Astrocyte of the cerebellum (primary cell): Measurements from ENCODE around the gene SORCS3.

Experiments used
- DNase-seq: peaks from one replicate; pipeline ENCODE4 v3.0.0-alpha.2; 2011; ENCODE audit warnings: low read depth
- H3K4me3 ChIP-seq: 2 replicates; pipeline ENCODE4 v1.5.1; 2011; ENCODE audit warnings: mild to moderate bottlenecking, low read depth, low read length, moderate library complexity
- in situ Hi-C: cut with HindIII; loops from 2 replicates; pipeline ENCODE4 v1.10.0; 2017; ENCODE audit warnings: low sequenced_read_pairs
- TF ChIP-seq, protein P1 (sequence below): IDR thresholded peaks from 2 replicates; pipeline ENCODE4 v1.5.1; 2012; ENCODE audit warnings: low read length, low read depth, moderate library complexity, mild to moderate bottlenecking; ENCODE audit errors: missing control alignments

The SORCS3 gene

DNA sequence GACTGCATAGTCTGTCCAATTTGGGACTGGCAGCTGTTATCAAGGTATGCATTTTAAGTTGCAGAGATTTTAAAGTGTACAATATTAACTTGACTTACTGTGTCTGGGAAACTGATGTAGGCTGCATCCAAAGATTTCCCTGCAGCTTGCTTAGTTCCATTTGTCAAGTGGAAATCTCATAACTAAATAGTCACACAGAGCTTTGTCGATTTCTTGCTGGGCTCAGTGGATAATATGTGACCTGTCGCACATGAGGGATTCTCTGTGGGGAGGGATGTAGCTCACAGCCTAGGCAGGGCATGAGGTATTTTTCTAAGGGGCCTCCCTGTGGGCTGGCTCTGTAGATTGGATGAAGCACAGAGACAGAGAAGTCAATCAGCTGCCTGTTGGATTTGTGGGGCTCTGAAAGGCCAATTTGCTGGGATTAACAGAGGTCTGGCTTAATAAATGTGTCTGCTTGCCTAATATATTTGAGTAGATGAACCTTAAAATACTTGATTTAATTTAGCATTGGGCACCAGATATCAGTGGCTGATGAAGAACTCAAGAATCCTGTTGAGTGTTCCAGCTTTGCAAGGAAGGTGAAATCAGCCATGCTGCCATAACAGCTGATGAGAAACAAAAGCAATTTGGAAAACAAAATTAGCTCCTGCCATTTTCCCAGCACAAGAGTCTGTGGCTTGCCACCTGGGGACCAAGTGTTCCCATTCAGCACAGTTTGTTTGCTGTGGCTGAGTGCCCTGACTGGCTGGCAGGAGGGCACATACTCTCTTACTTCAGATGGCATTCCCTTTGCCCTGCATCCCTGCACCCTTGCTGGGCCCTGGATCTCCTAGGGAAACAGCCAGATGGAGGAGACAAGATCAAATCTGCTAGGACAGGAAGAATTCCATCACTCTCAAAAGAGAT, 598.5 kb downstream of the SORCS3 start:
- in situ Hi-C loops, result no loop called here
- DNase-seq, result no peak
- TF ChIP-seq, protein P1, sequence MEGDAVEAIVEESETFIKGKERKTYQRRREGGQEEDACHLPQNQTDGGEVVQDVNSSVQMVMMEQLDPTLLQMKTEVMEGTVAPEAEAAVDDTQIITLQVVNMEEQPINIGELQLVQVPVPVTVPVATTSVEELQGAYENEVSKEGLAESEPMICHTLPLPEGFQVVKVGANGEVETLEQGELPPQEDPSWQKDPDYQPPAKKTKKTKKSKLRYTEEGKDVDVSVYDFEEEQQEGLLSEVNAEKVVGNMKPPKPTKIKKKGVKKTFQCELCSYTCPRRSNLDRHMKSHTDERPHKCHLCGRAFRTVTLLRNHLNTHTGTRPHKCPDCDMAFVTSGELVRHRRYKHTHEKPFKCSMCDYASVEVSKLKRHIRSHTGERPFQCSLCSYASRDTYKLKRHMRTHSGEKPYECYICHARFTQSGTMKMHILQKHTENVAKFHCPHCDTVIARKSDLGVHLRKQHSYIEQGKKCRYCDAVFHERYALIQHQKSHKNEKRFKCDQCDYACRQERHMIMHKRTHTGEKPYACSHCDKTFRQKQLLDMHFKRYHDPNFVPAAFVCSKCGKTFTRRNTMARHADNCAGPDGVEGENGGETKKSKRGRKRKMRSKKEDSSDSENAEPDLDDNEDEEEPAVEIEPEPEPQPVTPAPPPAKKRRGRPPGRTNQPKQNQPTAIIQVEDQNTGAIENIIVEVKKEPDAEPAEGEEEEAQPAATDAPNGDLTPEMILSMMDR, result no peak
- H3K4me3 ChIP-seq, result no peak overlapping the region

DNA sequence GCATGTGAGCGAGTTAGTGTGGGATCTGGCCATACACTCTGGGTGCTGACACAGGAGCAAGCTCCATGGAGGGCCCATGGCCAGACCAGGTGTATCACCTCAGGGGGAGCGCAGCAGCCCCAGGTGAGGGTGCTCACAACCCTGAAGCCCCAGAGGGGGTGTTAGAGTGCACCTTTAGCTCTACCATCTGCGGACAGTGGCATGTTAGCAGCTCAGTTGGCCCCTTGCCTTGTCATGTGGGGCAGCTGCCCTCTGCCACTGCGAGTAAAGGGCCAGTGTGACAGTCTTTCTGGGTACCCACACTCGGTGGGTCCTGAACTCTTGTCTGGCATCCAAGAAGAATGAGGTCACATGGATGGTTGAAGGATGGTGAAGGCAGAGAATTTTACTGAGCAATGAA, 600.2 kb downstream of the SORCS3 start:
- TF ChIP-seq, protein P1, result no peak

DNA sequence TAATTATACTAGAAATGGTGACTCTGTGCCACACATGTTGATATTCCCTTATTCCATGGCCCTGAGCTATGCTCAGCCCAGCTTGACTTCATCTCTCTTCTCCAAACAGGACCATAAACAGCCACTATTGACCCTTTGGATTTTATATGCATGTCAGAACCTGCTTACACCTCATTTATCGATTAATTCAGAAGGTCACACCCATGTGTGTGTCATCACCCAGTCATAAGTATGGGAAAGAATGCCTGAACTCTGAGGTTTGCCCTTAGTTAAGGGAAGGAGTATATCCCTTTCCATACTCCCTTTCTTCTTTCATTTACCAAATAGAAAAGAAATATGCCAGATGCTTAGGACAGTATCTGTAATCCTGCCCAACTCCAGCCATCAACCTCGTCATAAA, 602.3 kb downstream of the SORCS3 start:
- DNase-seq, result no peak
- TF ChIP-seq, protein P1, result no peak
- no peak overlapping the region for H3K4me3 ChIP-seq
- in situ Hi-C loops, result no loop called here

More for the DNA sequence above, 600.2 kb downstream of the SORCS3 start:
- H3K4me3 ChIP-seq, result no peak overlapping the region
- no peak for DNase-seq
- in situ Hi-C loops, result no loop called here

DNA sequence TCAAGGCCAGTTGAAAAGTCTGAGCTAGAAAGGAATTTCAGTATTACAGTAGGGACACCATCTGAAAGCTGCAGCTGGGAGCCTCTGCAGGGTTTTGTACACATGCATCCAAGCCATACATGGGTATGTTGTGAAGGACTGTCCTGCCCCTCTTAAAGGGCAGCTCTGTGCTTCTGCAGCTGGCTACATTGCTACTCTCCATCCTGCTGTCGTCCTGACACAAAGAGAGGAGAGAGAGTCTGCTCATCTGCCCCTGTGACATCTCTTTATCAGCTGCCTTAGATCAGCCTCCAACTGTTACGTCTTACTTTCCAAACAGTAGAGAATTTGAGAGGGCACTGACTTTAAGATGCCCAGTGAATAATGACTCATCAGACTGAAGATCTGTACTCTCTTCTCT, 602.7 kb downstream of the SORCS3 start:
- in situ Hi-C loops, result no loop called here
- TF ChIP-seq, protein P1, result no peak
- no peak overlapping the region for H3K4me3 ChIP-seq
- DNase-seq, result no peak

DNA sequence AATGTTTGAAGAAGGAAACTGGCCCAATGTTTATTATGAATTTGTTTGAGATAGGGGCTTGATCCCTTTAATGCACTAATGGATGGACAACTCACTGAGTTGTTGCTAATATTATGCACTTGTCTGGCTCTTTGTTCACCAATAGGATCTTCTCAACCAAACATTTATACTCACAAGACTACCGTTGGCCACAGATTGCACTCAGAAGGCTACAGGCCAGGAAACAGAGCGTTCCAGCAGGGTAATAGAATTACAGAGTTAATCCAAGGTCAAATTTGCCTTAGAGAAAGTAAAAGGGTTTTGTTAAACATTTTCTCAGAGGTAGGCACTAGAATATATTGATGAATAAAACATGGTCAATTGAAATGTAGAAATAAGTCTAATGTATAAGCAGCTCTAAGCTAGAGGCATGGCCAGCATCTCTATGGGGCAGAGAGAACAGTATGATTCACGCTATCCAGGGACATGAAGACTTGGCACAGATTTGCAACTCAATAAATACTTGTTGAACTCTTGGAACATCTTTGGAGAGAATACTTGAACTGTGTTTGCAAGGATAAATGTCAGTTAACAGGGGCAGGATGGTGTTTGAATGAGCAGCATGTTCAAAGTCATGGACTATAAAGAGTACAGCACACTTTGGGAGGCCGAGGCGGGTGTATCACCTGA, 606.9 kb downstream of the SORCS3 start:
- TF ChIP-seq, protein P1, result no peak
- in situ Hi-C loops, result loop anchor here (5.0 kb wide), 1 partner anchor 99 kb away; no protein-coding TSS in a partner anchor
- no peak overlapping the region for H3K4me3 ChIP-seq
- no peak for DNase-seq

DNA sequence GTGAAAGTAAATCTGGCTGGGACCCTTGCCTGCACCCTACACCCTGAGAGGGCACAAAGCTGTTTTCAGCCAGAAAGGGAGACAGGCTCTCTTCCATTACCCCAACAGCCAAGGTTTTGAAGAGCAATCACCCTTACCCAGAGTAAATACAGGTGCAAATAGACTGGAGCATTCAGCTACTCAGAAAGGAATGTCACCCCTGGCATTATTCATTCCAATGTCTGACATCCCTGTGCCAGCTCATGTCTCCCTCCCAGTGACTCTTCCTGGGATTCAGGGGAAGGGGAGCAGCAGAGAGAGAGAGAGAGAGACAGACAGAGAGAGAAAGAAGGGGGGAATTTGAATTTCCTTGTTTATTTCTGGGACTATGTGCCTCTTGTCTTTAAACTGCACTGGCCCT, 611.8 kb downstream of the SORCS3 start:
- TF ChIP-seq, protein P1, result no peak

More for the DNA sequence above, 611.8 kb downstream of the SORCS3 start:
- in situ Hi-C loops, result no loop called here
- DNase-seq, result no peak
- H3K4me3 ChIP-seq, result no peak overlapping the region
